ENCODE results near the gene EIF3L. TPM values are rescaled to one million over a fixed set of nuclear protein-coding genes. Genes with fewer than 3 reads are reported as not detected.

Gene EIF3L
- total and polyA plus RNA-seq, 2 of the 8 experiments (the other 6 are each of a cell fraction or from before 2014, with no cell fraction given), result 639 to 886 TPM

- peak overlapping the region; percentile 73 for H4K8ac ChIP-seq (ENCODE audit: extremely low read depth, insufficient read depth, low read length)
- H4K91ac ChIP-seq (replicated peaks; ENCODE audit: insufficient read length, low read length), result no peak overlapping the region
- FAIRE-seq (no peak), DNase-seq (ENCODE audit: low read depth in 1 of 2, low spot score in 2 of 2) (peak in 1 of 2 experiments; percentile 85)
- H2AK5ac ChIP-seq (ENCODE audit: low read depth, low read length), result no peak overlapping the region
- H3K56ac ChIP-seq (replicated peaks; ENCODE audit: insufficient read length, low read depth, low read length), result no peak overlapping the region
- H3K4ac ChIP-seq (replicated peaks; ENCODE audit: insufficient read length, low read depth, low read length), result no peak overlapping the region
- ChIA-PET CTCF (ENCODE audit: partially characterized antibody) (interaction anchor here (0.6 to 2.7 kb wide), 6 partner anchors 10 to 467 kb away, joined by 3 to 8 read pairs (median 4); no protein-coding TSS in a partner anchor), POLR2A (ENCODE audit: partially characterized antibody) (interaction anchor here (0.6 to 8.8 kb wide), 14 partner anchors 8 to 389 kb away, joined by 3 to 142 read pairs (median 4); partner anchors contain the start of genes GALR3, GGA1 and NOL12)
- peak overlapping the region; percentile 66; the same call in 1 of the 2 replicates for H2AFZ ChIP-seq (ENCODE audit: low read length)
- peaks cover 42% of the 10 kb centered on the region for H3K23me2 ChIP-seq (ENCODE audit: low read depth, low read length)
- H2BK12ac ChIP-seq (ENCODE audit: low read depth, low read length), result peak overlapping the region; percentile 17; the same call in 1 of the 2 replicates
- H4K20me1 ChIP-seq (replicated peaks in 1 of 2; ENCODE audit: control insufficient read depth in 1 of 2, insufficient read depth in 2 of 2, low read length in 2 of 2), result peaks cover 0 to 2% of the 10 kb centered on the region in 2 experiments
- H2BK5ac ChIP-seq (ENCODE audit: low read depth, low read length), result no peak overlapping the region
- H3K9me3 ChIP-seq (ENCODE audit: insufficient read depth in 2 of 2, low read depth in 1 of 2, low read length in 1 of 2), result no peaks in the 10 kb centered on the region
- H2BK20ac ChIP-seq (ENCODE audit: low read length), result no peak overlapping the region
- peaks cover 0 to 7% of the 10 kb centered on the region in 2 experiments; a peak in 1 of 4 replicates for H3K79me2 ChIP-seq (ENCODE audit: control insufficient read depth in 1 of 2, insufficient read depth in 2 of 2, low read length in 2 of 2)
- peaks cover 3 to 33% (median 27%) of the 10 kb centered on the region in 4 experiments for H3K27me3 ChIP-seq (replicated peaks in 1 of 4; ENCODE audit: control insufficient read depth in 3 of 4, extremely low read depth in 1 of 4, insufficient read depth in 3 of 4, low read length in 3 of 4)
- H3K18ac ChIP-seq (ENCODE audit: extremely low read depth, low read length), result peak overlapping the region; percentile 78
- peaks cover 3% of the 10 kb centered on the region for H3K79me1 ChIP-seq (ENCODE audit: low read depth, low read length)
- H2BK120ac ChIP-seq (replicated peaks; ENCODE audit: low read depth, low read length), result no peak overlapping the region
- no peaks in the 10 kb centered on the region for H3K36me3 ChIP-seq (ENCODE audit: control insufficient read depth in 2 of 4, insufficient read depth in 4 of 4, low read length in 3 of 4)
- peak overlapping the region; percentile 91 to 94 for H3K4me2 ChIP-seq (ENCODE audit: insufficient read depth in 1 of 2, low read depth in 2 of 2, low read length in 2 of 2)
- H4K5ac ChIP-seq (ENCODE audit: insufficient read length, low read depth, low read length), result no peak overlapping the region
- H3K4me3 ChIP-seq (ENCODE audit: extremely low read depth in 1 of 4, insufficient read depth in 2 of 4, low read depth in 3 of 4, low read length in 4 of 4), result peak overlapping the region; percentile 79 to 91 (median 86)
- H3K23ac ChIP-seq (ENCODE audit: insufficient read length), result no peak overlapping the region
- no peak overlapping the region for H2BK15ac ChIP-seq (ENCODE audit: low read length)
- H3K4me1 ChIP-seq (replicated peaks in 1 of 4; ENCODE audit: control insufficient read depth in 3 of 4, insufficient read depth in 4 of 4, low read length in 3 of 4), result peaks cover 0 to 22% (median 19%) of the 10 kb centered on the region in 4 experiments; a peak in 6 of 7 replicates
- H3K14ac ChIP-seq (ENCODE audit: insufficient read length), result no peak overlapping the region
- 2% methylated on average over 58 of the region's 63 CpGs; no CpG with 5 or more reads in 1 of the 2 experiments for WGBS, 2 experiments (ENCODE audit: extremely low coverage in 1 of 2, insufficient coverage in 1 of 2, insufficient read length in 1 of 2, insufficient replicate concordance in 2 of 2, low coverage in 1 of 2, low lambda C conversion rate in 2 of 2, missing lambda C conversion rate in 1 of 2)
- no peak overlapping the region for H3K27ac ChIP-seq (ENCODE audit: low read depth, low read length)
- H3K9ac ChIP-seq (replicated peaks in 1 of 4; ENCODE audit: extremely low read depth in 1 of 4, low read depth in 3 of 4, low read length in 3 of 4), result peak overlapping the region in 1 of 4 experiments; percentile 35; a peak in 2 of 7 replicates
- 0 out of 2 replicates have a peak, but pooled peaks have one; percentile 1 for TF ChIP-seq EGR1 (IDR thresholded peaks at IDR 0.05; ENCODE audit: borderline replicate concordance, low read depth, low read length)
- TF ChIP-seq GTF2F1 (IDR thresholded peaks at IDR 0.05; ENCODE audit: borderline replicate concordance, low read depth, low read length), result no peak
- no peak for TF ChIP-seq NANOG (IDR thresholded peaks at IDR 0.05; ENCODE audit: insufficient read depth, low read depth, low read length, poor library complexity, severe bottlenecking)
- TF ChIP-seq YY1 (IDR thresholded peaks at IDR 0.05; ENCODE audit: low read depth, low read length), result no peak
- peak; percentile 64 for TF ChIP-seq SAP30 (IDR thresholded peaks at IDR 0.05; ENCODE audit: insufficient read depth, insufficient replicate concordance, low read length)
- TF ChIP-seq TCF12 (IDR thresholded peaks at IDR 0.05; ENCODE audit: low read depth, low read length), result no peak
- TF ChIP-seq CTBP2 (IDR thresholded peaks at IDR 0.05; ENCODE audit: borderline replicate concordance, insufficient read depth, insufficient read length, low read length), result no peak
- TF ChIP-seq CHD2 (IDR thresholded peaks at IDR 0.05; ENCODE audit: low read length), result peak; percentile 91
- TF ChIP-seq SIN3A (conservative IDR thresholded peaks at IDR 0.05 in 1 of 2, IDR thresholded peaks at IDR 0.05 in 1 of 2; ENCODE audit: low read depth in 1 of 2, low read length in 2 of 2), result peak in 1 of 2 experiments; percentile 32; a peak in 2 of 4 replicates
- peak; percentile 22; the same call in 1 of the 2 replicates for TF ChIP-seq SIX5 (IDR thresholded peaks at IDR 0.05; ENCODE audit: low read depth, low read length)
Measured at GRCh38 chr22:37802310-37803194, 46.7 kb upstream of the EIF3L start.
